Ureter (tissue), 1 donor: ENCODE data around the gene EXOC4. TPM values are rescaled to one million over a fixed set of nuclear protein-coding genes. Genes with fewer than 3 reads are reported as not detected.

Source experiments
- total RNA-seq: library from RNA; stranded (reverse); gene quantifications from one replicate; pipeline ENCODE4 v1.2.4, GENCODE V29; 2023
- donor health status: DM: yes; HTN: yes; CAD: no.

Gene EXOC4
- total RNA-seq, 1 donor from 2014 or later, result 145 TPM

Other genes with a start within 250 kb of the EXOC4 start
- 48.9 TPM for gene CHCHD3, start 171.0 kb upstream of the EXOC4 start, total RNA-seq